Kidney (tissue), 14 donors: ENCODE measurements around the gene ATP6V0D1. TPM values are rescaled to one million over a fixed set of nuclear protein-coding genes. Genes with fewer than 3 reads are reported as not detected.

Source experiments
- DNase-seq, 5 donors: peaks; one replicate each; pipeline ENCODE4 v3.0.0-alpha.2; 2013 to 2020
- FAIRE-seq: peaks from 2 replicates; lab custom pipeline; 2012; peaks lifted over from hg19 to GRCh38; lab: Jason Lieb, UNC
- H3K27ac ChIP-seq, 2 donors: one replicate each; pipeline ENCODE4 v1.7.0; 2013; ENCODE audit warnings: low read depth in 2 of 2, low read length in 2 of 2, inconsistent platforms in 1 of 2
- H3K27me3 ChIP-seq: one replicate; pipeline ENCODE4 v1.7.1; 2013; ENCODE audit warnings: low read length, inconsistent platforms; ENCODE audit not compliant: control insufficient read depth, insufficient read depth
- H3K36me3 ChIP-seq, 3 donors: one replicate each; pipeline versions ENCODE4 v1.7.0 to v1.7.1; 2013; ENCODE audit warnings: low read length in 3 of 3, control low read depth in 1 of 3, inconsistent platforms in 1 of 3; ENCODE audit not compliant: insufficient read depth in 3 of 3, control insufficient read depth in 2 of 3
- H3K4me1 ChIP-seq, 3 donors: one replicate each; pipeline versions ENCODE4 v1.7.0 to v1.7.1; 2013; ENCODE audit warnings: low read length in 3 of 3, inconsistent platforms in 1 of 3, low read depth in 1 of 3; ENCODE audit not compliant: control insufficient read depth in 2 of 3, insufficient read depth in 2 of 3
- H3K4me3 ChIP-seq, 3 donors: one replicate each; pipeline versions ENCODE4 v1.7.0 to v1.8.1; 2013; ENCODE audit warnings: low read length in 3 of 3, control low read depth in 1 of 3, inconsistent platforms in 1 of 3
- H3K9ac ChIP-seq, 3 donors: one replicate each; pipeline versions ENCODE4 v1.7.0 to v1.7.1; 2013; ENCODE audit warnings: low read length in 3 of 3, control low read depth in 1 of 3, inconsistent platforms in 1 of 3
- H3K9me3 ChIP-seq, 3 donors: one replicate each; pipeline versions ENCODE4 v1.7.0 to v1.7.1; 2013; ENCODE audit warnings: low read length in 3 of 3, control low read depth in 1 of 3, inconsistent platforms in 1 of 3; ENCODE audit not compliant: control insufficient read depth in 2 of 3, insufficient read depth in 1 of 3
- CTCF ChIP-seq: IDR thresholded peaks from 3 replicates; pipeline ENCODE4 v1.5.1; 2012; ENCODE audit warnings: mild to moderate bottlenecking, moderate library complexity, borderline replicate concordance; ENCODE audit not compliant: insufficient read depth; ENCODE audit errors: extremely low read depth
- intact Hi-C: fragments of 100-400 bp; cut with DNase I; formaldehyde crosslinking; loops from one replicate; pipeline ENCODE4 v1.11.1; 2022
- polyA plus RNA-seq: library from polyadenylated mRNA; stranded (reverse); fragments of 350-450 nt; fragmentation: Illumina TruSeq; extraction: RNeasy Lipid Tissue Mini Kit (QIAGEN cat#74804); gene quantifications from one replicate; pipeline ENCODE4 v1.2.3, GENCODE V29; 2014; ENCODE audit warnings: low read depth, low replicate concordance; ENCODE audit not compliant: insufficient read depth
- total RNA-seq: library from RNA; stranded (reverse); fragmentation: NEBNext Ultra II Directional; extraction: Animal tissue kit (Norgen Biotek cat#: 25700); gene quantifications from one replicate; pipeline ENCODE4 v1.2.1, GENCODE V29; 2021
- donor health status: control.
- donor health status: control.
- donor health status: control.
- donor health status: control.
- donor health status: control.
- donor health status: DM: yes; HTN: yes; CAD: no.
- donor health status: Normal renal cell carcinoma (clear cell type).

ATP6V0D1 gene
- total and polyA plus RNA-seq, 2 donors from 2014 or later: 100 to 208 TPM

- H3K27me3 ChIP-seq: no peaks in the 10 kb centered on the region
- no peak for DNase-seq
- H3K36me3 ChIP-seq: no peaks in the 10 kb centered on the region
- H3K27ac ChIP-seq: no peak overlapping the region
- intact Hi-C loops: no loop called here
- FAIRE-seq: no peak
- no peak overlapping the region for H3K4me3 ChIP-seq
- H3K4me1 ChIP-seq: peaks cover 0 to 18% (median 0%) of the 10 kb centered on the region in 3 donors
- no peak for TF ChIP-seq CTCF
- no peaks in the 10 kb centered on the region for H3K9me3 ChIP-seq
- no peak overlapping the region for H3K9ac ChIP-seq
Measured at GRCh38 chr16:67390816-67391423, 90.0 kb downstream of the ATP6V0D1 start.

DNA sequence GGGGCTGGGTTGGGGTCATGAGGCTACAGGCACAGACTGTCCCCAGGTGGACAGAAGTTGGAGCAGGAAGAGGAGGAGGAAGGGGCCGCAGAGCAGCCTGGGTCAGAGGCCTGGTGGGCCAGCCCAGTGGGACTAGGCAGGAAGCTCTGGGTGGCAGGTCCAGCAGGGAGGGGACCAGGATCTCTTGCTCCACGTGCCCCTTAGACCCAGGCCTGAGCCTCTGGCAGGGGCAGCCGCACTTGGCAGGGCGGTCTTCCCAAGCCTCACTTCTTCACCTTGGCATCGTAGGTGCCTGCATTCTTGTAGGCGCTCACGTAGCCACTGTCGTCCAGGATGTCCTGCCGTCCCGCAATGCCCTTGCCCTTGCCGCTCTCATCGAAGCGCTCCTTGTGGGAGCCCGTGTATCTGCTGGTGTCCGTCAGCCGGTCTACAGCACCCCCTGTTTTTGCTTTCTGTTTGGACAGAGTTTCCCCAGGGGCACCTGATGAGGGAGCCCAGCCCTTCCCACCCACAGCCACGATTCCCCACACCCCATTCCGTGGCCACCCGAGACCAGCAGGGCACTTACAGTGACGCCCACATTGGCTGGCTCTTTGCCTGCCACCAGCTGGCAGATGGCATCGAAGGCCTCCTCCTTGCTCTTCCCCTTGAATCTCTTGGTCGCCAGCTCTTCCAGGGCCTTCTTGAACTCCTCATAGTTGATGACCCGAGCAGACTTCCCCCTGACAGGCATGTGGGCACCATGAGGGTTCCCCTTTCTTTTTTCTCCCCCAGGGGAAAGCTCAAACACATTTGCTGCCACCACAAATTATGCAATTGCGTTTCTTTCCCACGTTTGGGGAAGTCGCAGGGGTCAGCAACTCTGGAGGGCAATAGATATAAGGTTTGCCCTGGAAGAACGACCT, 90.8 kb downstream of the ATP6V0D1 start:
- Histone ChIP-seq H3K9me3 (no peaks in the 10 kb centered on the region), H3K9ac (no peak overlapping the region), H3K27ac (no peak overlapping the region), H3K27me3 (no peaks in the 10 kb centered on the region), H3K36me3 (no peaks in the 10 kb centered on the region), H3K4me3 (no peak overlapping the region), H3K4me1 (peaks cover 0 to 16% (median 0%) of the 10 kb centered on the region in 3 donors)
- FAIRE-seq (no peak), DNase-seq (no peak)
- intact Hi-C loops: no loop called here
- TF ChIP-seq CTCF: no peak

DNA sequence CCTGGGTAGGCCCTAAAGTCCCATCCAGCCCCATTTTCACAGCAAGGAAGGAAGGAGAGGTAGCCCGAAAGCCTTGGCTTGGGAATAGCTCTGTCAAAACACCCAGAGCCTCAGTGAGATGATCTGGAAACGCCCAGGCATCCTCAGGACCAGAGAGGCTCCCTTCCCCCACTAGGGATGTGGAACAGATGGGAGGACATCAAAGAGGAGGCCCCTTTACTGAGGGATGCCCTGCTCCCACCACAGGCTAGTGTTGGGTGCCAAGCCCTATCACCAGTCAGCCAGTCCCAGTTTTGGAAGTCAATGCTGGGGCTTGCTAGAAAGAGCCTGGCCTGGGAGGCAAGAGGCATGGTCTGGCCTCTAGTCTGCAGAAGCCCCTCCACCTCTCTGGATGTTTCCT, 92.4 kb downstream of the ATP6V0D1 start:
- H3K36me3 ChIP-seq: no peaks in the 10 kb centered on the region
- H3K4me1 ChIP-seq: peaks cover 0 to 11% (median 0%) of the 10 kb centered on the region in 3 donors
- intact Hi-C loops: no loop called here
- no peak overlapping the region for H3K9ac ChIP-seq
- no peak overlapping the region for H3K4me3 ChIP-seq
- TF ChIP-seq CTCF: no peak
- H3K9me3 ChIP-seq: no peaks in the 10 kb centered on the region
- no peaks in the 10 kb centered on the region for H3K27me3 ChIP-seq
- H3K27ac ChIP-seq: no peak overlapping the region
- DNase-seq: peak in 1 of 5 donors; percentile 21
- FAIRE-seq: no peak
